ENCODE data around the gene XPC.

The XPC gene

GRCh38 chr3:14206548-14207177 is 28.3 kb upstream of the XPC start:
- DNase-seq, result peak; percentile 8

DNA sequence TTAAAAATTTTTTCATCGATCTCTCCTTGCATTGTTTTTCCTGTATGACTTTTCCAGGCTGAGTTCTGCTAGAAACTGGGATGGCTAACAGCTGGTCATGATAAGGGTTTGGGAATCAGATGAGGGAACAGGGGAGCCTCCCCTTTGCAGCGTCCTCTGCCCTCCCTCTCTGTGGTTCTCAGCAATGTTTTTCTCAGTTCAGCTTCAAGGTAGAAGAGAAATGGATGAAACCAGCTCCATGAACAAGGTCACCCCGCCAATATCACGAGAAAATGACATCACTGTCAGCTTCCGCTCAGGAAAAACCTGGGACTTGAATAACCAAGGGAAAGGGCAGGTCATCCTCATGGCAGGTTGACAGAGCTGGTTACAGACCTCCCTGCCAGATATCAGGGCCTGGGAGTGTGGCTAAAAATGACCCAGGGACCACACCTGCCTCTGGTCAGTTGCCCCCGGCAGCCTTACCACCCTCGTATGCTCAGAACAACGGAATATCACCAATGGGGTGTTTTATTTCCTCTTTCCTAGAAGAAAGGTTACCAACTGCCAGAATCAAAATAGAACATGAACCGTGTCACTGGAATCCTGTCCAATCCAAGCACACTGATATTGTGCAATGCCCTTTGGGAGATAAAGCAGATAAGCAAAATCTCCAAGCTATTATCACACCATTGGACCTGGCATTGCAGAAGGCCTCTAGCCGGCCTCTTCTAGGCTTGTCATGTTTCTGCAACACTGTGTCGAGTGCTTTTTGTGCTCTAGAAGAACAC is 26.3 kb upstream of the XPC start:
- no peak for DNase-seq

- peak; percentile 73 for DNase-seq
Measured at GRCh38 chr3:14203521-14204079, 25.2 kb upstream of the XPC start.

DNA sequence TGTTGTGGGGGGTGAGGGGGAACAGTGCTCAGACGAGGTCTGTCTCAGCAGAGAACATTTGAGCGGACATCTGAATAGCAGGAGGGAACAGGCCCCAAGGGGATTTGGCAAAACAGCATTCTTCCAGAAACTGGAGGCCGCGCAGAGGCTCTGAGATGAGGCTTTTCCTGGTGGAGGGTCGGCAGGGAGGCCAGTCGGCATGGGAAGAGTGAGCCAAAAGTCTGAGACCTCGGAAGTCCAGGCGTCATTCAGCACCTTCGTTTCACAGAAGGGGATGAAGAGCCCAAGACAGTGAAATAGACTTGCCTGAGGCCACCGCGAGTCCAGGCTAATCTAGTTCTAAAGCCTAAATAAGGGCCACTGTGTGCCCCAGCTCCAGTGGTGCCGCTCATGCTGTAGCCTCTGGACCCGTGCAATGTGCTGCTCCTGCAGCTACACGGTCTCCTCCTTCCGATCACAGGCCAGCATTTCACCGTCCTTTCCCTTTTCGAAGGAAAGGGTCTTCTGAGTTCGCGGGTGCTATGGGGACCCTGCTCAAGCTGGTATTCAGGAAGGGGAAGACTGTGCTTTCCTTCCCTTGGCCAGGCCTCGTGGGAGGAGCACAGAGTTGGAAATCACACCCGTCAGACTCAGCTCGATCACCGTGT is 24.6 kb upstream of the XPC start:
- DNase-seq, result no peak

GRCh38 chr3:14201940-14202684 is 23.7 kb upstream of the XPC start:
- no peak for DNase-seq

- no peak for DNase-seq
Measured at GRCh38 chr3:14200841-14201240, 22.4 kb upstream of the XPC start.

GRCh38 chr3:14200276-14200675 is 21.9 kb upstream of the XPC start:
- no peak for DNase-seq

DNA sequence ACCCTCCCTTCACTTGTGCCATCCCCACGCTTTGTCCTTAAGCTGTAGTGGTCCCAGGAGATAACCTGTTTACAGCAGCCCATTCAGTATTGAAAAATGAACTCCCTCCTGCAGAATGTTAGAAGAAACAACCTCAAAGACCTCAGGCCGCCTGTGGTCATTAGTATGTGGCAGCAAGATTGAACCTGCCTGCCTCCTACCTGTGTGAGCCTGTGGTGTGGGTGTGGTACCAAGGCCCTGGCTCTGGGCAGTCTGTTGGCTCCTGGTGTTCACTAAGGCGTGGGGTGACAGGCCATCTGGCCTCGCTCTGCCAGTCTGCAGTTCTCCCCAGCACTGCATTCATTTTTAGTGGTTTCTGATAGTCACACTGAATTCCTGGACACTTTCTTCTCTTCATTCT is 21.2 kb upstream of the XPC start:
- no peak for DNase-seq

DNA sequence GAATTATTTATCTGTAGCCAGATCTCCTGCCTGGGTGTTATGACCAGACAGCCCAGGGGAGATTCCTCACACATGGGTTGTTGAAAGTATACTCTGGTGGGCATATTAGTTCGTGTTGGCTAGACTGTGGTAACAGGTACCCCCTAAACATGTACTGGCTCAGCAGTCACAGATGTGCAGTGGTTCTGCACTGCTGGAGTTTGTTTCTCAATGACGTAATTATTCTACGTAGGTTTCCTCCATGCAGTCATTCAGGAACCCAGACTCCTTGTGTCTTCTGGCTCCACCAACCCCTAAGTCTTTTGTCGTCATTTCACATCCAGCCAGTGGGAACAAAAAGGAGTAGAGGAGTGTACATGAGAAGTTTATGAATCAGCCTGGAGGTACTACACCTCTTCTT is 16.5 kb upstream of the XPC start:
- DNase-seq, result no peak

GRCh38 chr3:14188041-14188754 is 9.8 kb upstream of the XPC start:
- no peak for DNase-seq

DNA sequence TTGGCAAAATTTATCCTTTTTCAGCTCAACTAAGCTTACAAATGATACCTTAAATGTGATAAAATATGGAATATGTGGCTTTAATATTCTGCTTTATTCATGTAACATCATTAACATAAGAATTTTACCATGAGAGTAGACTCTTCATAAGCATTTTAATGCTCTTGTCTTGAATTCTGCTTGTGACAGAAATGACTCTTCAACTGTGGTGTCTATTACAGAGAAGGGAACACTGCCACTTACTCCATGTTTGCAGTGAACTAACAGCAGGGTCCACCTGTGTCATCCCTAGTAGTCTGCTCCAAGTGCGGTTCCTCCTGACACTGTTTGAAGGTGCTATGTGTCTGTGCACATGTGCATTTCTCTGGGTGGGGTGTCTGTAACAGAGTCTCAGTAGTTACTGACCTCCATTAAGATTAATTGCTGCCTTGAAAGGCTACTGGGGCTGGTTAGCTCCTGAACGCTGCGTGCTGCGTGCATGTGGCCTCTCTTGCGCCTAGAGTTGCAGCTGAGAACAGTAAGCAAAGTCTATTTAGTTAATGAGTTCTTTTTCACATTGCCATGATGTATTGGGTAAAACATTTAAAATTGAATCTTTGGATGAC is 8.6 kb upstream of the XPC start:
- DNase-seq, result no peak

DNA sequence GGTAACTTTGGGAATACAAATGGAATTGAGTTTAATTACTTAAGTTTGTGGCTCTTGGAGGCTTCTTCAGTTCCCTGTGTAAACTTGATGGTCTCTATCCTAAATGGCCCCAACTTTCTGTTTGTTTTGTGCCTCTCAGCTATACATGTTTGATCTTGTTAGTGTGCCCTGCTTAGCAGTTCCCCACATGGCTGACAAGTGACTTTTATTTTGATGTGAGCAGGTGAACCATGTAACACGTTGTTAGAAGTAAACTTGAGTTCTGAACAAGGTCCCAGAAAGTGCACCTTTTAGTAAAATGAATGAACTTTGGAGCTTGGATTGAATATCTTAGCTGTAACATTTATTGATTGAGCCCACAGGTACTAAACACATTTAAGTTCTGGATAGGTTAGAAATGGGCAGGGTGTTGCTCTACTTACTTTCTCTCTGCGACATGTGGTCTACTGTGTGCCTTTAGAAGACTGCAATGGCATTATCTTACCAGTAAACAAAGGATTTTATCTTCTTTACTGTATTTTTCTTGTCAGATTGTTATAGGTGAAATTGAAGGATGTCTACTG is 4.7 kb upstream of the XPC start:
- no peak for DNase-seq

GRCh38 chr3:14181253-14181652 is 2.9 kb upstream of the XPC start:
- DNase-seq, result no peak

DNA sequence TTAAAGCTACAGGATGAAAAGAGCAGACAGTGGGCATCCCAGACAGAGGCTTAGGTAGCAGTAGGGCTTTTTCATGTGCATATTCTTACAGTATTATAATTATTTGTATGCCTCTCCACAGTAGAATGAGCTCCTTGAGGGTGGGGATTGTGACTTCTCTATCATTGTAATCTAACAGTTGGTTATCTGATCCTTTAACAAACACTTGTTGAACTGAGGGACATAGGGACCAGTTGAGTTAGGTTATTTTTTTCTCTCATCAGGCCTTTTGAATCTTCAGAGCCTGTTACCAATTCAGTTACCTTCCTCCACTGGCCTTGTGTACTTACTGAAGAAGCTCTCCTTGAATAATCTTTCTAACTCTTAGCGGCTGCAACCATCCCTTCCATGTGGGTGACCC is 1.4 kb upstream of the XPC start:
- DNase-seq, result no peak

DNA sequence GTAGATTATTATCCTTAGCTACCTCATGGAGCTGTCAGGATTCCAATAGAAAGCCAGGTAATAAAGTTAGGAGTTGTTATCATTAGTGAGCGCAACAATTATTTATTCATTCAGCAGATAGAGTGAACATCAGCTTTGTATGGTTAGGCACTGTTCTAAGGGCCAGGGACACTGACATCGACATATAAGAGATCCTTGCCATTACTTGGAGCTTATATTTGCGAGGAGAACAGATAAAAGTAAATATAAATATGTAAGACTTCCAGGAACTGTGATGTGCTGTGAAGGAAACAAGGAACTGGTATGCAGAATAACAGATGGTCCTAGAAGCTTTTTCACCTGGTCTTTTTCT is 689 bp upstream of the XPC start:
- DNase-seq, result no peak

DNA sequence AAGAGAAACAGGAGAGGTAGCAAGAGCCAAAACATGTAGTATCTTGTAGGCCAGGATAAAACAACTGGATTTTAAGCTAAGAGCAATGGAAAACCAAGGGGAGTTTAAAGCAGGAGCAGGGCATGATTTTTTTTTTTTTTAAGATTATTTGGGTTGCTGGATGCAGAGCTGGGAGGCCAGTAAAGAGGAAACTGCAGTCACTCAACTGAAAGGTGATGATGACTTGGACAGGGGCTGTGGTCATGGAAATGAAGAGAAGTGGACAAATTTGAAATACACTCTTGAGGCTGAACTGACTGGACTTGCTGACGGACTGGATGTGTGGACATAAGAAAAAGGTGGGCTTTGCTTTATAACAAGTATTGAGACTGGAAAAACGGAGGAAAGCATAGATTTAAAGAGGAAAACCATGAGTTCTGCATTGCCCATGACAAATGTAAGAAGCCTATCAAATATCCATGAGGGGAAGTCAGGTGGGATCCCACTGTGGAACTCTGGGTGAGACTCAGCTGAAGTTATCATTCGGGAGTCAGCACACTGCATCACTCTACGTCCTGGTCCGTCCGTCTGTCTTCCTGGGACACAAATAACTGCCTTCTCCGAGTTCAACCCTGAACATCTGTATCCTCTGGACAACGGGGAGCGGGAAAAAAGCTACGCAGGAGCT is 688 bp downstream of the XPC start:
- DNase-seq, result no peak

- DNase-seq, result no peak
Measured at GRCh38 chr3:14175383-14176037, 2.9 kb downstream of the XPC start.

- DNase-seq, result no peak
Measured at GRCh38 chr3:14174483-14174882, 3.9 kb downstream of the XPC start.

DNA sequence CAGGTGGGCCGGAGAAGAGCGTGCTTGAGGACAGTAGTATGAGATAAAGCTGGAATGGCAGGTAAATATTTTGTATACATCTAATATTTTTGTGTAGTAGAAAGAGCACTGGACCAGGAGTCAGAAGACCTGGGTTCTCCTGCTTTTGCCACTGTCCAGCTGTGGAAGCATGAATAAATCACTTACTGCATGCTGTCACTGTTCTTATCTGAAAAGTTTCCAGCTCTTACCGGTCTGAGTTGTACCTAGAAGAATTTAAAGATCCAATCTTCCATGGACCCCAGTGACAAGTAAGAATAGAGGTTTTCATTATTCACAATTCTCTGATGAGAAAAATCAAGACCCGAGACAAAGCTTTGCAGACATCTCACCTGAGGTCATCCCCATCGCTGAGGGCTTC is 5.9 kb downstream of the XPC start:
- DNase-seq, result no peak

- peak; percentile 23 for DNase-seq
Measured at GRCh38 chr3:14170531-14171159, 7.8 kb downstream of the XPC start.

Data from NCI-H82 (cell line).